Cardiac muscle cell (in vitro differentiated cells and primary cell): ENCODE data around the gene TTC39A. TPM values are rescaled to one million over a fixed set of nuclear protein-coding genes. Genes with fewer than 3 reads are reported as not detected.

Source experiments
- DNase-seq, 2 donors: peaks; one replicate each; pipeline versions ENCODE4 v3.0.0 to v3.0.0-alpha.2; 2010 to 2017; ENCODE audit warnings: low read depth in 1 of 2, low spot score in 1 of 2
- H3K27ac ChIP-seq: fragments of 200-600 bp; sonication (generic); 2 replicates; pipeline ENCODE4 v1.5.1; 2016
- H3K27me3 ChIP-seq: fragments of 200-600 bp; sonication (generic); 2 replicates; pipeline ENCODE4 v1.6.0; 2016; ENCODE audit warnings: control low read depth
- H3K36me3 ChIP-seq: fragments of 200-600 bp; sonication (generic); 2 replicates; pipeline ENCODE4 v1.5.1; 2016; ENCODE audit warnings: control low read depth
- H3K4me1 ChIP-seq: fragments of 200-600 bp; sonication (generic); 2 replicates; pipeline ENCODE4 v1.8.1; 2017; ENCODE audit warnings: low read depth, mild to moderate bottlenecking, mixed run types
- H3K4me3 ChIP-seq: fragments of 200-600 bp; sonication (generic); 2 replicates; pipeline ENCODE4 v1.5.1; 2016; ENCODE audit warnings: mild to moderate bottlenecking
- H3K9me3 ChIP-seq: fragments of 200-600 bp; sonication (generic); 2 replicates; pipeline ENCODE4 v1.5.1; 2017; ENCODE audit warnings: low read depth, mild to moderate bottlenecking, control low read depth
- polyA plus RNA-seq: library from polyadenylated mRNA; unstranded; fragments of >200 nt; fragmentation: Nextera tagmentation; extraction: Ambion mirVana; gene quantifications from 2 replicates; pipeline ENCODE4 v1.2.1, GENCODE V29; 2016
- total RNA-seq: library from RNA; depleted of rRNA; stranded (reverse); fragments of >200 nt; gene quantifications from 2 replicates; pipeline ENCODE4 v1.2.3, GENCODE V29; 2016
- TF ChIP-seq, protein P1 (sequence below): IDR thresholded peaks from 2 replicates; pipeline ENCODE4 v1.5.1; 2012; ENCODE audit warnings: low read depth, mild to moderate bottlenecking, low read length

The TTC39A gene
- total and polyA plus RNA-seq, 2 experiments from 2014 or later: 8.1 to 15.6 TPM

DNA sequence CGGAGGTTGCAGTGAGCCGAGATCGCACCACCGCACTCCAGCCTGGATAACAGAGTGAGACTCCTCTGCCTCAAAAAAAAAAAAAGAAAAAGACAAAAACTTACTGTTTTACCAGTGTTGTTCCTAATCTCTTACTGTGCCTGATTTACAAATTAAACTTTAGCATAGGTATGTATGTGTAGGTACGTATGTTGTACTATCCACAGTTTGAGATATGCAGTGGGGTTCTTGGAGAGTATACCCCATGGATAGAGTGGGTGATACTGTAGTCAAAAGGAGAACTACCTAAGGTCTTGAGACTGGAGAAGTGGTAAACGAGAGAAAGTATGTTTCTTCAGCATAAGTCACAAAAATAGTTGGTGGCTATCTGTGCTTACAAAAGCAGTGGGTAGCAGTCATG, 55.7 kb downstream of the TTC39A start:
- Histone ChIP-seq H3K4me1 (no peaks in the 10 kb centered on the region), H3K4me3 (no peak overlapping the region), H3K9me3 (no peaks in the 10 kb centered on the region), H3K27ac (no peak overlapping the region), H3K36me3 (peaks cover 28% of the 10 kb centered on the region), H3K27me3 (no peaks in the 10 kb centered on the region)
- no peak for DNase-seq
- TF ChIP-seq, protein P1, sequence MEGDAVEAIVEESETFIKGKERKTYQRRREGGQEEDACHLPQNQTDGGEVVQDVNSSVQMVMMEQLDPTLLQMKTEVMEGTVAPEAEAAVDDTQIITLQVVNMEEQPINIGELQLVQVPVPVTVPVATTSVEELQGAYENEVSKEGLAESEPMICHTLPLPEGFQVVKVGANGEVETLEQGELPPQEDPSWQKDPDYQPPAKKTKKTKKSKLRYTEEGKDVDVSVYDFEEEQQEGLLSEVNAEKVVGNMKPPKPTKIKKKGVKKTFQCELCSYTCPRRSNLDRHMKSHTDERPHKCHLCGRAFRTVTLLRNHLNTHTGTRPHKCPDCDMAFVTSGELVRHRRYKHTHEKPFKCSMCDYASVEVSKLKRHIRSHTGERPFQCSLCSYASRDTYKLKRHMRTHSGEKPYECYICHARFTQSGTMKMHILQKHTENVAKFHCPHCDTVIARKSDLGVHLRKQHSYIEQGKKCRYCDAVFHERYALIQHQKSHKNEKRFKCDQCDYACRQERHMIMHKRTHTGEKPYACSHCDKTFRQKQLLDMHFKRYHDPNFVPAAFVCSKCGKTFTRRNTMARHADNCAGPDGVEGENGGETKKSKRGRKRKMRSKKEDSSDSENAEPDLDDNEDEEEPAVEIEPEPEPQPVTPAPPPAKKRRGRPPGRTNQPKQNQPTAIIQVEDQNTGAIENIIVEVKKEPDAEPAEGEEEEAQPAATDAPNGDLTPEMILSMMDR: no peak

DNA sequence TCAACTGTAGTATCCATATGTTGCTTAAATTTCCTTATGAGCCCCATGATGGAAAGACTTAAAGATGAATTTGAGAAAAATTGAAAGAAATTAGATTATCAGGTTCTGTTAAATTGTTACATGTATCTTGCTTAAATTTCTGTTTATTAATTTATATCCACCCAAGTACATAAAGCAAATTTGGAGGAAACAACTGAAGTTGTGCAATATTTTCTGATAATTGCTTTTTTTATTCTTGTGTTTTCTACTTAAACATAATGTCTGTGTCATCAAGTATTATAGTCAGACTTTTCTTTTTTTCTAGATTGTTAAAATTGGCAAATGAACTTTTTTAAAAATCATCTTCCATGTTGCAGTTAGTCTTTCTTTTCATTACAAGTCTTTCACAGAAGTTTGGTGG, 57.4 kb downstream of the TTC39A start:
- Histone ChIP-seq H3K4me3 (no peak overlapping the region), H3K4me1 (no peaks in the 10 kb centered on the region), H3K27ac (no peak overlapping the region), H3K27me3 (no peaks in the 10 kb centered on the region), H3K9me3 (no peaks in the 10 kb centered on the region), H3K36me3 (peaks cover 28% of the 10 kb centered on the region)
- DNase-seq: no peak
- TF ChIP-seq, protein P1: no peak

DNA sequence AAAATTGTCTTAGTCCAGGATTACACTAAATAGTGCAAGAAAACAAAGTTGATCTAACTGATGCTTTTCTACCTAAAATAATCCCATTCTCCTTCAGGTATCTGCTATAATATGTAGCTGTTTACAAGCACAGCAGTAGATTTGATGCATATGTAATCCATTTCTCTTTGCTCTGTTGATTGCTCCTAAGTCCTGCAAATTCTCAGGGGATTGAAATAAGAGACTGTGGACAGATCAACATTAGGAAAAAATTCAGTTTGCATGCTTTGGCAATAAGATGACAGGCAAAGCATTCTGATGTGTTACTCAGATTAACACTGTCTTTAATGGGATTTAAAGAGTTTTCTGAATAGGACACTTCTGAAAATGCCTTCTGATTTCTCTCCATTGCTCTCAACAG, 59.6 kb downstream of the TTC39A start:
- TF ChIP-seq, protein P1: no peak
- no peaks in the 10 kb centered on the region for H3K9me3 ChIP-seq
- H3K27ac ChIP-seq: no peak overlapping the region
- H3K4me3 ChIP-seq: no peak overlapping the region
- H3K27me3 ChIP-seq: no peaks in the 10 kb centered on the region
- peaks cover 28% of the 10 kb centered on the region for H3K36me3 ChIP-seq
- DNase-seq: no peak
- H3K4me1 ChIP-seq: no peaks in the 10 kb centered on the region

DNA sequence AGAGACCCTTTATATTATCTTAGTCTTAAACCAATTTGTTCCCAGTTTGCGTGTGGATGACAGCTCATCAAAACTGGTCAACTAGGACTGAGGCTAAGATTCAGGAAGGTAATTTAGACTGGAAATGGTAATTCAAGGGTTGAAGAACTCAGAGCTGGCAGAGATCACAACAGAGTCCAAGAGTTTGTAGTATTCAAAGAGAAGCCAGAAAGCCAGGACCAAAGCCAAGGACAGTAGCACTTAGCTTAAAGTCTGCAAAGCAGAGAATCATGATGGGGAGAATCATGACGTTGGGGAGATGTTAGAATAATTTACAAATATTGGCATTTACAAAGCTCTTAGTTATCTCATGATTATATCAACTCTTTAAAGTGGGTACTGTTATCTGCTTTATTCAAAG, 61.7 kb downstream of the TTC39A start:
- H3K27me3 ChIP-seq: no peaks in the 10 kb centered on the region
- H3K9me3 ChIP-seq: no peaks in the 10 kb centered on the region
- peak overlapping the region; percentile 38 for H3K27ac ChIP-seq
- peak in 1 of 2 donors; percentile 19 for DNase-seq
- peaks cover 28% of the 10 kb centered on the region for H3K36me3 ChIP-seq
- H3K4me3 ChIP-seq: no peak overlapping the region
- TF ChIP-seq, protein P1: no peak
- no peaks in the 10 kb centered on the region for H3K4me1 ChIP-seq

DNA sequence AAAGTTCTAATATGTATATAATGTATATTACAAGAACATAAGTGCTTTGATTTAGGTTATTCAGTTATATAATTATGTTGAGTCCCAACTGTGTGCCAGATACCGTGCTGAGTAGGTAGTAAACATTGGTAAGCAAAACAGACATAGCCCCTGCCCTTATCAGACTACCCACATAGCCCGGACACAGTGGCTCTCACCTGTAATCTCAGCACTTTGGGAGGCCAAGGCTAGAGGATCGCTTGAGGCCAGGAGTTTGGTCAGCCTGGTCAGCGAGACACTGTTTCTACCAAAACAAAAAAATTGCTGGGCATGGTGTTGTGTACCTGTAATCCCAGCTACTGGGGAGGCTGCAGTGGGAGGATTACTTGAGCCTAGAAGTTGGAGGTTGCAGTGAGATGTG, 63.6 kb downstream of the TTC39A start:
- H3K4me1 ChIP-seq: no peaks in the 10 kb centered on the region
- no peak for DNase-seq
- no peak overlapping the region for H3K4me3 ChIP-seq
- no peak overlapping the region for H3K27ac ChIP-seq
- no peaks in the 10 kb centered on the region for H3K9me3 ChIP-seq
- TF ChIP-seq, protein P1: no peak
- no peaks in the 10 kb centered on the region for H3K27me3 ChIP-seq
- H3K36me3 ChIP-seq: peaks cover 19% of the 10 kb centered on the region

DNA sequence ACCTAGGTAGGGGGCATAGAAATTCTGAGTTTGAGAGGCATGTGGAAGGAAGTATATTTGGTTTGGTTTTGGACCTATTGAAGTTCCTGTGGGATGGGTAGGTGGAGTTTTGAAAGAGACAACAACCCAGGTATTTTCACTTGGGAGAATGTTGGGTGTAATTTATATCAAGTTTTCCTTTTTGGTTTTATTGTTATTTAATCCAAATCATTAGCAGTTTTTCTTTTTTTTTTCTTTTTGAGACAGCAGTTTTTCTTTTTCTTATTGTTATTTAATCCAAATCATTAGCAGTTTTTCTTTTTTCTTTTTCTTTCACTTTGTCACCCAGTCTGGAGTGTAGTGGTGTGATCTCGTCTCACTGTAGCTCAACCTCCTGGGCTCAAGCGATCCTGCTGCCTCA, 64.2 kb downstream of the TTC39A start:
- no peaks in the 10 kb centered on the region for H3K9me3 ChIP-seq
- DNase-seq: no peak
- no peaks in the 10 kb centered on the region for H3K27me3 ChIP-seq
- no peak overlapping the region for H3K27ac ChIP-seq
- no peaks in the 10 kb centered on the region for H3K4me1 ChIP-seq
- no peak overlapping the region for H3K4me3 ChIP-seq
- TF ChIP-seq, protein P1: no peak
- peaks cover 12% of the 10 kb centered on the region for H3K36me3 ChIP-seq
